Measurements from ENCODE around the gene DOCK9. TPM values are rescaled to one million over a fixed set of nuclear protein-coding genes. Genes with fewer than 3 reads are reported as not detected.

The DOCK9 gene
- total RNA-seq, 1 donor, result 44.5 TPM

GRCh38 chr13:99018418-99019180, 40.7 kb upstream of the DOCK9 start:
- no peak for TF ChIP-seq CTCF (IDR thresholded peaks at IDR 0.05; ENCODE audit: extremely low read depth, low read depth, low read length)
- DNase-seq (ENCODE audit: insufficient read length, low spot score, missing footprints), result peak; percentile 54
- H3K27ac ChIP-seq (ENCODE audit: low read depth, low read length), result no peak overlapping the region
- no peak overlapping the region for H3K4me2 ChIP-seq (ENCODE audit: insufficient read depth, low read length)
- H2AFZ ChIP-seq (ENCODE audit: low read length), result no peak overlapping the region
- peaks cover 5% of the 10 kb centered on the region for H3K4me1 ChIP-seq (ENCODE audit: insufficient read depth, low read length)
- H3K27me3 ChIP-seq (ENCODE audit: insufficient read depth, low read length), result no peaks in the 10 kb centered on the region
- no peaks in the 10 kb centered on the region for H3K79me2 ChIP-seq (ENCODE audit: insufficient read depth, low read length)
- H3K36me3 ChIP-seq (ENCODE audit: insufficient read depth, low read length), result no peaks in the 10 kb centered on the region
- no peaks in the 10 kb centered on the region for H4K20me1 ChIP-seq (ENCODE audit: insufficient read depth, low read length)
- H3K9me3 ChIP-seq (ENCODE audit: low read depth, low read length), result no peaks in the 10 kb centered on the region
- H3K4me3 ChIP-seq (ENCODE audit: insufficient read depth, low read length), result no peak overlapping the region

GRCh38 chr13:99015606-99016490, 38.0 kb upstream of the DOCK9 start:
- Histone ChIP-seq H3K9me3 (ENCODE audit: low read depth, low read length) (no peaks in the 10 kb centered on the region), H3K4me2 (ENCODE audit: insufficient read depth, low read length) (no peak overlapping the region), H3K36me3 (ENCODE audit: insufficient read depth, low read length) (no peaks in the 10 kb centered on the region), H2AFZ (ENCODE audit: low read length) (no peak overlapping the region), H4K20me1 (ENCODE audit: insufficient read depth, low read length) (no peaks in the 10 kb centered on the region), H3K27me3 (ENCODE audit: insufficient read depth, low read length) (no peaks in the 10 kb centered on the region), H3K79me2 (ENCODE audit: insufficient read depth, low read length) (no peaks in the 10 kb centered on the region), H3K27ac (ENCODE audit: low read depth, low read length) (no peak overlapping the region), H3K4me1 (ENCODE audit: insufficient read depth, low read length) (peaks cover 5% of the 10 kb centered on the region), H3K4me3 (ENCODE audit: insufficient read depth, low read length) (no peak overlapping the region)
- DNase-seq (ENCODE audit: insufficient read length, low spot score, missing footprints), result no peak
- no peak for TF ChIP-seq CTCF (IDR thresholded peaks at IDR 0.05; ENCODE audit: extremely low read depth, low read depth, low read length)

- no peaks in the 10 kb centered on the region for H3K79me2 ChIP-seq (ENCODE audit: insufficient read depth, low read length)
- H3K4me1 ChIP-seq (ENCODE audit: insufficient read depth, low read length), result peaks cover 5% of the 10 kb centered on the region
- TF ChIP-seq CTCF (IDR thresholded peaks at IDR 0.05; ENCODE audit: extremely low read depth, low read depth, low read length), result no peak
- no peak overlapping the region for H3K4me2 ChIP-seq (ENCODE audit: insufficient read depth, low read length)
- H3K9me3 ChIP-seq (ENCODE audit: low read depth, low read length), result no peaks in the 10 kb centered on the region
- no peak for DNase-seq (ENCODE audit: insufficient read length, low spot score, missing footprints)
- no peaks in the 10 kb centered on the region for H4K20me1 ChIP-seq (ENCODE audit: insufficient read depth, low read length)
- no peak overlapping the region for H3K4me3 ChIP-seq (ENCODE audit: insufficient read depth, low read length)
- no peak overlapping the region for H3K27ac ChIP-seq (ENCODE audit: low read depth, low read length)
- H3K27me3 ChIP-seq (ENCODE audit: insufficient read depth, low read length), result no peaks in the 10 kb centered on the region
- H2AFZ ChIP-seq (ENCODE audit: low read length), result no peak overlapping the region
- H3K36me3 ChIP-seq (ENCODE audit: insufficient read depth, low read length), result no peaks in the 10 kb centered on the region
Measured at GRCh38 chr13:99014522-99014921, 36.7 kb upstream of the DOCK9 start.

- Histone ChIP-seq H3K4me1 (ENCODE audit: insufficient read depth, low read length) (peaks cover 5% of the 10 kb centered on the region), H3K4me2 (ENCODE audit: insufficient read depth, low read length) (no peak overlapping the region)
Measured at GRCh38 chr13:99013951-99014350, 36.1 kb upstream of the DOCK9 start.

More at GRCh38 chr13:99013951-99014350, 36.1 kb upstream of the DOCK9 start:
- DNase-seq (ENCODE audit: insufficient read length, low spot score, missing footprints), result no peak
- H3K27me3 ChIP-seq (ENCODE audit: insufficient read depth, low read length), result no peaks in the 10 kb centered on the region
- H3K9me3 ChIP-seq (ENCODE audit: low read depth, low read length), result no peaks in the 10 kb centered on the region
- H2AFZ ChIP-seq (ENCODE audit: low read length), result no peak overlapping the region
- H3K4me3 ChIP-seq (ENCODE audit: insufficient read depth, low read length), result no peak overlapping the region
- H4K20me1 ChIP-seq (ENCODE audit: insufficient read depth, low read length), result no peaks in the 10 kb centered on the region
- H3K27ac ChIP-seq (ENCODE audit: low read depth, low read length), result no peak overlapping the region
- no peaks in the 10 kb centered on the region for H3K79me2 ChIP-seq (ENCODE audit: insufficient read depth, low read length)
- H3K36me3 ChIP-seq (ENCODE audit: insufficient read depth, low read length), result no peaks in the 10 kb centered on the region
- no peak for TF ChIP-seq CTCF (IDR thresholded peaks at IDR 0.05; ENCODE audit: extremely low read depth, low read depth, low read length)

All from osteoblast (primary cell).